HepG2 (cell line): ENCODE results near the gene SLC4A7.

Experiments used
- EZH2 ChIP-seq: conservative IDR thresholded peaks from 2 replicates; pipeline ENCODE4 v1.6.1; 2012; ENCODE audit warnings: mild to moderate bottlenecking, low read depth, low read length, moderate library complexity
- HOXA9 ChIP-seq: sonication (generic); formaldehyde crosslinking; IDR thresholded peaks from 2 replicates; pipeline ENCODE4 v1.8.1; 2022; ENCODE audit warnings: missing genetic modification reagents, mild to moderate bottlenecking, moderate library complexity, borderline replicate concordance
- NFIC ChIP-seq: IDR thresholded peaks from 2 replicates; pipeline ENCODE4 v1.6.1; 2012; ENCODE audit warnings: mild to moderate bottlenecking, low read length, inconsistent platforms
- TP53 ChIP-seq: sonication (generic); formaldehyde crosslinking; conservative IDR thresholded peaks from 2 replicates; pipeline ENCODE4 v1.4.0; 2020; ENCODE audit warnings: missing genetic modification reagents
- ZNF451 ChIP-seq: sonication (generic); formaldehyde crosslinking; IDR thresholded peaks from 2 replicates; pipeline ENCODE4 v1.5.0; 2020; ENCODE audit warnings: mild to moderate bottlenecking, missing genetic modification reagents
- ZNF660 ChIP-seq: sonication (generic); formaldehyde crosslinking; IDR thresholded peaks from 2 replicates; pipeline ENCODE4 v1.5.1; 2020; ENCODE audit warnings: mild to moderate bottlenecking, low read depth, missing genetic modification reagents, borderline replicate concordance

- TF ChIP-seq ZNF451 (peak; percentile 92; the same call in 1 of the 2 replicates), EZH2 (no peak), NFIC (no peak), ZNF660 (CRISPR knock-in tag) (no peak), HOXA9 (CRISPR knock-in tag) (no peak), TP53 (no peak)
Observed at GRCh38 chr3:27484015-27484844, at the start of gene SLC4A7.
